ENCODE data around the gene DSG3.

DNA sequence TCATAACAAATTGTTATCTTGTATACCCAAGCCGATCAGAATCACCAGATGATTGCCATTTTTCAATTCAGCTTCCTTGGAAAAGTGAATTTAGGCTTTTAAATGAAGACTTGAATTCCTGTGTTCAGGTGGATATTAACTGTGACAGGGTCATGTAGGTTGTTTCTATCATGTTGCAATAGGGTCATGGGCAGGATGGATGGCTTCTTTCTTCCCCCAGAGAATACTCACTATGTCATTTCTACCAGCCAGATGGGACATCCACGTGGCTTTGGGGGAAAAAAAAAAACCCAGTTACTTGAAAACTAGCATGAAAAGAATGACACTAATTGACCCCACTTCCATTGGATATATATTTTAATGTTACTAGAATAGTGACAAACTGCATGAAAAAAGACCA, 35.9 kb downstream of the DSG3 start:
- TF ChIP-seq, protein P1, sequence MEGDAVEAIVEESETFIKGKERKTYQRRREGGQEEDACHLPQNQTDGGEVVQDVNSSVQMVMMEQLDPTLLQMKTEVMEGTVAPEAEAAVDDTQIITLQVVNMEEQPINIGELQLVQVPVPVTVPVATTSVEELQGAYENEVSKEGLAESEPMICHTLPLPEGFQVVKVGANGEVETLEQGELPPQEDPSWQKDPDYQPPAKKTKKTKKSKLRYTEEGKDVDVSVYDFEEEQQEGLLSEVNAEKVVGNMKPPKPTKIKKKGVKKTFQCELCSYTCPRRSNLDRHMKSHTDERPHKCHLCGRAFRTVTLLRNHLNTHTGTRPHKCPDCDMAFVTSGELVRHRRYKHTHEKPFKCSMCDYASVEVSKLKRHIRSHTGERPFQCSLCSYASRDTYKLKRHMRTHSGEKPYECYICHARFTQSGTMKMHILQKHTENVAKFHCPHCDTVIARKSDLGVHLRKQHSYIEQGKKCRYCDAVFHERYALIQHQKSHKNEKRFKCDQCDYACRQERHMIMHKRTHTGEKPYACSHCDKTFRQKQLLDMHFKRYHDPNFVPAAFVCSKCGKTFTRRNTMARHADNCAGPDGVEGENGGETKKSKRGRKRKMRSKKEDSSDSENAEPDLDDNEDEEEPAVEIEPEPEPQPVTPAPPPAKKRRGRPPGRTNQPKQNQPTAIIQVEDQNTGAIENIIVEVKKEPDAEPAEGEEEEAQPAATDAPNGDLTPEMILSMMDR (IDR thresholded peaks at IDR 0.05; ENCODE audit: low read depth, low read length) = no peak
- no peak for TF ChIP-seq EZH2phosphoT487 (IDR thresholded peaks at IDR 0.05; ENCODE audit: low read depth)

Data from OCI-LY3 (cell line).